GM12892 (cell line): ENCODE results near the gene SOX8.

Source experiments
- POLR2A ChIP-seq: IDR thresholded peaks from 2 replicates; pipeline ENCODE4 v1.6.1; 2011; ENCODE audit warnings: low read depth, low read length, control low read depth
- POLR2AphosphoS5 ChIP-seq: IDR thresholded peaks from 2 replicates; pipeline ENCODE4 v1.6.1; 2011; ENCODE audit warnings: low read depth, low read length, control low read depth

GRCh38 chr16:959232-960040, 22.1 kb upstream of the SOX8 start:
- TF ChIP-seq POLR2A, result no peak
- no peak for TF ChIP-seq POLR2AphosphoS5
